Stomach (tissue), 4 donors: ENCODE measurements around the gene CTNNA3.

Source experiments
- CTCF ChIP-seq, 7 experiments: fragments of 450-650 bp in 4 of 7; fragments of 200-600 bp in 3 of 7; sonication (generic) in 3 of 7; IDR thresholded peaks; one replicate each; pipeline ENCODE4 v1.5.1; 2016 to 2019; ENCODE audit warnings: antibody characterized with exemption in 7 of 7, control low read depth in 2 of 7, mild to moderate bottlenecking in 1 of 7
- EP300 ChIP-seq: sonication (generic); formaldehyde crosslinking; IDR thresholded peaks from one replicate; pipeline ENCODE4 v1.6.1; 2017; ENCODE audit warnings: antibody characterized with exemption
- POLR2A ChIP-seq, 4 donors: fragments of 450-650 bp; IDR thresholded peaks; one replicate each; pipeline ENCODE4 v1.6.1; 2016; ENCODE audit warnings: antibody characterized with exemption in 4 of 4, control low read depth in 2 of 4, mild to moderate bottlenecking in 1 of 4, moderate library complexity in 1 of 4
- POLR2AphosphoS5 ChIP-seq, 3 donors: sonication (generic); formaldehyde crosslinking; IDR thresholded peaks; one replicate each; pipeline ENCODE4 v1.6.1; 2016; ENCODE audit warnings: antibody characterized with exemption in 3 of 3

GRCh38 chr10:66713387-66713786, 982.6 kb downstream of the CTNNA3 start:
- TF ChIP-seq CTCF (IDR thresholded peaks at IDR 0.05) (no peak), POLR2A (IDR thresholded peaks at IDR 0.05) (no peak), POLR2AphosphoS5 (IDR thresholded peaks at IDR 0.05) (no peak), EP300 (no peak)
